HG03095 (cell line): ENCODE results near the gene ADAMTS17.
"Not testable (repeated sequence)": the region's sequence is repeated elsewhere in the genome, so short reads cannot be mapped to it uniquely, and the experiment has no call there.

Experiments used
- ATAC-seq: cut with Tn5 transposase; IDR thresholded peaks from one replicate; pipeline ENCODE4 v1.9.1; 2021; ENCODE audit warnings: moderate library complexity; ENCODE audit not compliant: unreplicated experiment

ADAMTS17 gene

DNA sequence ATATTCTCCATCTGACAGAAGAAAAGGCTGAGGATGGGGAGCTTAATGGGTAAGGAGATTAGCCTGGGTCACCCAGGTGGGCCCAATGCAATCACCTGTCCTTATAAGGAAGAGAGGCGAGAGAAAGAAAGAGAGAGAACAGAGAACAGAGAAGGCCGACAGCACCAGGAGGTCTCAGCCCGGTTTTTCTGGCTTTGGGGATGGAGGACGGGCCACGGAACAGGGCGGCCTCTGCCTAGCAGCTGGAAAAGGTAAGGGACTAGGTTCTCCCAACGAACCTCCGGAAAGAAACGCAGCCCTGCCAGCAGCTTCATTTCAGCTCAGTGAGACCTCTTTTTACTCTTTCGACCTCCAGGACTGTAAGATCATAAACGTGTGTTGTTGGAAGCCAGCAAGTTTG is 412.5 kb downstream of the ADAMTS17 start:
- no peak for ATAC-seq

DNA sequence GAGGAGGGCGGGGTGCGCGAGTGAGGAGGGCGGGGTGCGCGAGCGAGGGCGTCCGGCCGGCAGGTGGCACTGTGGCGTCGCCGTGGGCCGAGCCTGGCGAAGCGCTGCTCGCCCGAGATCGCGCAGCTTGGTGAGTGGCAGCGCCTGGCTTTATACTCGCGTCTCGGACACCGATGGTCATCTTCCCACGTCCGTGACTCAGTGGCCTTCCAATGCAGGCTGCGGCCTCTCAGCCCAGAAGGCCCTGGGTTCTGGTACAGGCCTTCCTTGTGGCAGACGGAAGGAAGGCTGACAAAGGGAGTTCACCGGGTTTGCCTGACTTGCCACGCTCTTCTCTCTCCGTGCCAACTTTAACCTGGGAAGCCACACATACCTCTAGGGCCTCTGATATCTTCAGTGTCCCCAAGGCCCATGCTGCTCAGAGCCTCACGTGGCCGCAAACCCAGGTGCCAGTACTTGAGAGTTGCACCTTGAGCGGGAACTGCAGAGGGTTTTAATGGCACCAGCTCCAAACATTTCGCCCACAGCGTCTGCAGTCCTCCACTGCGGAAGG is 413.3 kb downstream of the ADAMTS17 start:
- ATAC-seq, result peak; percentile 94

DNA sequence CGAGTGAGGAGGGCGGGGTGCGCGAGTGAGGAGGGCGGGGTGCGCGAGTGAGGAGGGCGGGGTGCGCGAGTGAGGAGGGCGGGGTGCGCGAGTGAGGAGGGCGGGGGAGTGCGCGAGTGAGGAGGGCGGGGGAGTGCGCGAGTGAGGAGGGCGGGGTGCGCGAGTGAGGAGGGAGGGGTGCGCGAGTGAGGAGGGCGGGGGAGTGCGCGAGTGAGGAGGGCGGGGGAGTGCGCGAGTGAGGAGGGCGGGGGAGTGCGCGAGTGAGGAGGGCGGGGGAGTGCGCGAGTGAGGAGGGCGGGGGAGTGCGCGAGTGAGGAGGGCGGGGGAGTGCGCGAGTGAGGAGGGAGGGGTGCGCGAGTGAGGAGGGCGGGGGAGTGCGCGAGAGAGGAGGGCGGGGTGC is 415.2 kb downstream of the ADAMTS17 start:
- not testable (repeated sequence) for ATAC-seq

DNA sequence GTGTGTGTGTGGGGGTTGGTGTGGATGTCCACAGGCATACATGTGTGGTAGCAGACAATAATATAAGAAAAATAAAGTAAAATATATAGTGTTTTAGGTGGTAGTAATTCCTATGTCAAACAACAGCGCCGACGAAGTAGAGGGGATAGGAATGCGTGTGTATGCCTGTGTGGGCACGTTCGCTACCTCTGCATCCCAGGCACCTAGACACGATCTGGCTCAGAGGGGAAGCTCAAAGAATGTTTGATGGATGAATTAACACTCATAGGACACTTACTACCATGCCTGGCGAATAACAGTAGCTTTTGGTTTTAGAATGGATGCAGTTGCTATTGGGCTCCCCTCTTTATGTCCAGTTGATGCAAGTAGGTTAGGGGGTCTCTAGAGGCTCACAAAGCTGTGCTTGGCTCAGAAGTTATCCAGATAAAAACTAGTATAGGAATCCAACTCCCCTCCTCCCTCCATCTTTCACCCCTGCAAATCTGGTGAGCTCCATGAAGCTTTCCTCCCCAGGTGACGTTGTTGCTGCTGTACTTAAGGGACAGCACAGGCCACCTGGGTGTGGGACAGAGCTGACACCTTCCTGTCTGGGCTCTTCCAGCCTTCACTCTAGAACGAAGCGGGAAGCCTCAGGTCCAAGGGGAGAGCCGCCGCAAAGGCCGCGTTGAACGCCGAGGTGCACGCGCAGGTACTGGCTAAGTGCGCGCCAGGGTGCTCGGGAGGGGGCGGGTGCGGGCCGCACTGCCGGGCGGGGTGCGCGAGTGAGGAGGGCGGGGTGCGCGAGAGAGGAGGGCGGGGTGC is 415.9 kb downstream of the ADAMTS17 start:
- peak; percentile 46 for ATAC-seq

GRCh38 chr15:99923711-99924110 is 418.1 kb downstream of the ADAMTS17 start:
- ATAC-seq, result no peak
